HCT116 (cell line): Measurements from ENCODE around the gene ARHGEF12. TPM values are rescaled to one million over a fixed set of nuclear protein-coding genes. Genes with fewer than 3 reads are reported as not detected.

Experiments
- ATAC-seq: fragments of 200-7000 bp; cut with Tn5 transposase; 2 replicates; pipeline ENCODE4 v1.9.1; 2020; ENCODE audit warnings: mild to moderate bottlenecking, moderate library complexity
- BruUV-seq: library from RNA; stranded (reverse); fragments of 400-500 nt; replicated peaks from 2 replicates; lab custom pipeline; 2021; lab: Mats Ljungman, UMichigan
- CTCF ChIA-PET: fragments of 300-600 bp; sonication (Branson Sonifier 250); formaldehyde crosslinking; loops from one replicate; lab custom pipeline; 2021; ENCODE audit warnings: antibody characterized with exemption; lab: Charles Lee
- POLR2A ChIA-PET: fragments of 300-600, 350-600 bp; sonication (Branson Sonifier 250); formaldehyde crosslinking; loops from one replicate; lab custom pipeline; 2021; ENCODE audit warnings: antibody characterized with exemption; lab: Charles Lee
- RAD21 ChIA-PET, 2 experiments: fragments of 300-600 bp; sonication (Branson Sonifier 250); formaldehyde crosslinking; loops; one replicate each; lab custom pipeline; 2023; ENCODE audit warnings: low total read pairs in 2 of 2; ENCODE audit not compliant: uncharacterized antibody in 2 of 2, unreplicated experiment in 2 of 2, low non-redundant PET in 1 of 2; lab: Charles Lee
- DNase-seq: peaks from one replicate; pipeline ENCODE4 v3.0.0-alpha.2; 2010; ENCODE audit warnings: low read depth, low spot score
- H2AFZ ChIP-seq: fragments of 200-600 bp; shearing (Covaris generic), sonication (generic); 2 replicates; pipeline ENCODE4 v1.6.1; 2017; ENCODE audit warnings: low read depth, mixed run types, mixed read lengths, antibody characterized with exemption, low read length; ENCODE audit not compliant: poor library complexity, severe bottlenecking
- H3K27ac ChIP-seq: 2 replicates; pipeline ENCODE4 v1.5.1; 2012; ENCODE audit warnings: low read depth, low read length
- H3K27me3 ChIP-seq: fragments of 200-600 bp; sonication (generic); 2 replicates; pipeline ENCODE4 v1.6.1; 2016; ENCODE audit warnings: mixed run types, low read length, mixed read lengths; ENCODE audit not compliant: insufficient read depth
- H3K36me3 ChIP-seq, 2 experiments: fragments of 200-500 bp in 1 of 2; fragments of 200-600 bp in 1 of 2; sonication (Bioruptor generic) in 1 of 2; sonication (generic) in 1 of 2; 2 replicates each; pipeline versions ENCODE4 v1.5.1 to v1.6.1; 2014 to 2016; ENCODE audit warnings: low read length in 2 of 2, inconsistent platforms in 1 of 2, mixed read lengths in 1 of 2, mixed run types in 1 of 2; ENCODE audit not compliant: insufficient read depth in 2 of 2, control insufficient read depth in 1 of 2
- H3K4me1 ChIP-seq, 2 experiments: fragments of 200-600 bp in 1 of 2; sonication (generic) in 1 of 2; 2 replicates each; pipeline versions ENCODE4 v1.5.1 to v1.6.1; 2012 to 2017; ENCODE audit warnings: low read length in 2 of 2, inconsistent platforms in 1 of 2, mild to moderate bottlenecking in 1 of 2, mixed read lengths in 1 of 2, mixed run types in 1 of 2, moderate library complexity in 1 of 2; ENCODE audit not compliant: insufficient read depth in 2 of 2, control insufficient read depth in 1 of 2
- H3K4me2 ChIP-seq: fragments of 200-600 bp; sonication (generic); 2 replicates; pipeline ENCODE4 v1.6.1; 2017; ENCODE audit warnings: mixed run types, low read length, mixed read lengths
- H3K4me3 ChIP-seq, 2 experiments: fragments of 200-600 bp in 1 of 2; sonication (generic) in 1 of 2; replicated peaks in 1 of 2; 2 replicates each; pipeline ENCODE4 v1.5.1; 2011 to 2016; ENCODE audit warnings: low read length in 2 of 2, control low read depth in 1 of 2, low read depth in 1 of 2, mild to moderate bottlenecking in 1 of 2, mixed read lengths in 1 of 2, mixed run types in 1 of 2
- H3K79me2 ChIP-seq: fragments of 200-600 bp; sonication (generic); 2 replicates; pipeline ENCODE4 v1.6.1; 2017; ENCODE audit warnings: mild to moderate bottlenecking, mixed run types, low read length, moderate library complexity, mixed read lengths; ENCODE audit not compliant: insufficient read depth
- H3K9ac ChIP-seq: fragments of 200-600 bp; sonication (generic); 2 replicates; pipeline ENCODE4 v1.6.1; 2016; ENCODE audit warnings: low read length, mixed read lengths
- H3K9me2 ChIP-seq: fragments of 200-600 bp; sonication (generic), shearing (Covaris generic); 2 replicates; pipeline ENCODE4 v1.6.1; 2017; ENCODE audit warnings: mixed run types, mild to moderate bottlenecking, moderate library complexity; ENCODE audit not compliant: insufficient read depth
- H3K9me3 ChIP-seq, 2 experiments: fragments of 200-500 bp in 1 of 2; fragments of 200-600 bp in 1 of 2; sonication (Bioruptor generic) in 1 of 2; sonication (generic) in 1 of 2; 2 replicates each; pipeline ENCODE4 v1.6.1; 2014 to 2017; ENCODE audit warnings: low read length in 2 of 2, mixed read lengths in 2 of 2, inconsistent platforms in 1 of 2, low read depth in 1 of 2, mild to moderate bottlenecking in 1 of 2, mixed run types in 1 of 2, moderate library complexity in 1 of 2; ENCODE audit not compliant: control insufficient read depth in 1 of 2, insufficient read depth in 1 of 2
- H4K20me1 ChIP-seq: fragments of 200-600 bp; sonication (generic), shearing (Covaris generic); 2 replicates; pipeline ENCODE4 v1.6.1; 2017; ENCODE audit warnings: mixed run types, mild to moderate bottlenecking, moderate library complexity; ENCODE audit not compliant: insufficient read depth
- CBX3 ChIP-seq: IDR thresholded peaks from 2 replicates; pipeline ENCODE4 v1.6.1; 2012; ENCODE audit warnings: low read depth
- ELF1 ChIP-seq: IDR thresholded peaks from 2 replicates; pipeline ENCODE4 v1.6.1; 2012; ENCODE audit warnings: low read depth, borderline replicate concordance
- FOSL1 ChIP-seq: IDR thresholded peaks from 2 replicates; pipeline ENCODE4 v1.6.1; 2012; ENCODE audit warnings: low read depth
- JUND ChIP-seq: IDR thresholded peaks from 2 replicates; pipeline ENCODE4 v1.6.1; 2012
- POLR2A ChIP-seq: IDR thresholded peaks from 2 replicates; pipeline ENCODE4 v1.7.0; 2011; ENCODE audit warnings: borderline replicate concordance; ENCODE audit not compliant: insufficient read depth, insufficient read length; ENCODE audit errors: extremely low read depth
- SP1 ChIP-seq: IDR thresholded peaks from 2 replicates; pipeline ENCODE4 v1.6.1; 2012; ENCODE audit warnings: low read depth
- YY1 ChIP-seq: IDR thresholded peaks from 2 replicates; pipeline ENCODE4 v1.6.1; 2011; ENCODE audit warnings: low read length, low read depth, moderate library complexity, mild to moderate bottlenecking; ENCODE audit not compliant: insufficient replicate concordance; ENCODE audit errors: extremely low read depth
- ZNF274 ChIP-seq: fragments of 200-500 bp; sonication (Bioruptor generic); IDR thresholded peaks from 2 replicates; pipeline ENCODE4 v1.6.1; 2014; ENCODE audit warnings: mild to moderate bottlenecking, low read depth, low read length, inconsistent platforms
- intact Hi-C: fragments of 100-400 bp; cut with micrococcal nuclease; formaldehyde crosslinking; loops from 2 replicates; pipeline ENCODE4 v1.10.0; 2022
- total RNA-seq: library from RNA; stranded (reverse); gene quantifications from one replicate; pipeline ENCODE4 v1.2.1, GENCODE V29; 2021; ENCODE audit not compliant: unreplicated experiment
- TF ChIP-seq, protein P1 (sequence below), 3 experiments: fragments of 200-600 bp in 1 of 3; sonication (generic) in 1 of 3; IDR thresholded peaks in 2 of 3; conservative IDR thresholded peaks in 1 of 3; 2 replicates each; pipeline ENCODE4 v1.5.1; 2012 to 2017; ENCODE audit warnings: low read depth in 2 of 3, low read length in 2 of 3, antibody characterized with exemption in 1 of 3, borderline replicate concordance in 1 of 3, control low read depth in 1 of 3, mild to moderate bottlenecking in 1 of 3, mixed read lengths in 1 of 3, mixed run types in 1 of 3, moderate library complexity in 1 of 3; ENCODE audit not compliant: insufficient read depth in 1 of 3
- TF ChIP-seq, protein P2 (sequence below): IDR thresholded peaks from 2 replicates; pipeline ENCODE4 v1.6.1; 2012
- TF ChIP-seq, protein P3 (sequence below): IDR thresholded peaks from 2 replicates; pipeline ENCODE4 v1.6.1; 2012
- TF ChIP-seq, protein P4 (sequence below): IDR thresholded peaks from 2 replicates; pipeline ENCODE4 v1.6.1; 2011; ENCODE audit warnings: mild to moderate bottlenecking, low read length, moderate library complexity; ENCODE audit not compliant: insufficient replicate concordance; ENCODE audit errors: extremely low read depth

ARHGEF12 gene
- total RNA-seq, 1 experiment from 2014 or later: 81.4 TPM

DNA sequence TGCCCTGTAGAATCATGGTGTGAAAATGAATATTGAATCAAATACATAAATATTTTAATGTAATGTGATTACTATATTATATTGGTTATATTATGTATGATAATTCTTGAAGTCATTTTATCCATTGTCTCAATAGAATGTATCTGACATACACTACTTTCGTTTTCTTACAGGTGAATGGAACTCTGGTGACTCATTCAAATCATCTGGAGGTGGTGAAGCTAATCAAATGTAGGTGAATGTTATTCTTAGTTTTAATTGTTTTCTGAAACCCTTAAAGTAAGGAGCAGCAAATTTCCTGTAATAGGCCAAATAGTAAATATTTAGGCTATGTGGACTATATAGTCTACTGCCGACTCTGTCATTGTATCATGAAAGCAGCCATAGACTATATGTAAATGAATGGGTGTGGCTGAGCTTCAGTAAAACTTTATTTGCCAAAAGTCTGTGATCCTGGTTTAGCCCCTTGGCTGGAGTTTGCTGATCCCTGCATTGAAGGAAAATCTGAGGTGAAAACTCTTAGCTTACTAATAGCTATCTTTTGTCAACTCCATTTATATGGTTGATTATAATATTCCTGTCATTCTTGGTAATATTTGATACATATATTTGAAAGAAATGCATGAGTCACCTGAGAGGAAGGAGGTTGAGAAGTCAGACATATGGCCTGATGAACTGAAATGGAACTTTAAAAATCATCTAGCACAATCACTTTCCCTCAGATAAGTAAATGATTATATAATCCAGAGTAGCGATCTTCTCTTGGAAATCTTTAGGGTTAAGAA is 88.2 kb downstream of the ARHGEF12 start:
- no peak overlapping the region for H3K9ac ChIP-seq
- BruUV-seq: no TSS peak
- peaks cover 0 to 4% of the 10 kb centered on the region in 2 experiments; a peak in 2 of 4 replicates for H3K4me1 ChIP-seq
- RAD21 ChIA-PET: no interaction called here
- no peak overlapping the region for H2AFZ ChIP-seq
- H3K27ac ChIP-seq: no peak overlapping the region
- no peaks in the 10 kb centered on the region for H3K9me3 ChIP-seq
- H3K36me3 ChIP-seq: no peaks in the 10 kb centered on the region; a peak in 1 of 4 replicates
- H4K20me1 ChIP-seq: no peaks in the 10 kb centered on the region
- H3K79me2 ChIP-seq: peaks cover 7% of the 10 kb centered on the region; the same call in 1 of the 2 replicates
- no peaks in the 10 kb centered on the region for H3K27me3 ChIP-seq
- CTCF ChIA-PET: no interaction called here
- ATAC-seq (no peak), DNase-seq (no peak)
- TF ChIP-seq, protein P1, sequence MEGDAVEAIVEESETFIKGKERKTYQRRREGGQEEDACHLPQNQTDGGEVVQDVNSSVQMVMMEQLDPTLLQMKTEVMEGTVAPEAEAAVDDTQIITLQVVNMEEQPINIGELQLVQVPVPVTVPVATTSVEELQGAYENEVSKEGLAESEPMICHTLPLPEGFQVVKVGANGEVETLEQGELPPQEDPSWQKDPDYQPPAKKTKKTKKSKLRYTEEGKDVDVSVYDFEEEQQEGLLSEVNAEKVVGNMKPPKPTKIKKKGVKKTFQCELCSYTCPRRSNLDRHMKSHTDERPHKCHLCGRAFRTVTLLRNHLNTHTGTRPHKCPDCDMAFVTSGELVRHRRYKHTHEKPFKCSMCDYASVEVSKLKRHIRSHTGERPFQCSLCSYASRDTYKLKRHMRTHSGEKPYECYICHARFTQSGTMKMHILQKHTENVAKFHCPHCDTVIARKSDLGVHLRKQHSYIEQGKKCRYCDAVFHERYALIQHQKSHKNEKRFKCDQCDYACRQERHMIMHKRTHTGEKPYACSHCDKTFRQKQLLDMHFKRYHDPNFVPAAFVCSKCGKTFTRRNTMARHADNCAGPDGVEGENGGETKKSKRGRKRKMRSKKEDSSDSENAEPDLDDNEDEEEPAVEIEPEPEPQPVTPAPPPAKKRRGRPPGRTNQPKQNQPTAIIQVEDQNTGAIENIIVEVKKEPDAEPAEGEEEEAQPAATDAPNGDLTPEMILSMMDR (IDR thresholded peaks at IDR 0.05 in 2 of 3, conservative IDR thresholded peaks at IDR 0.05 in 1 of 3; ENCODE audit: borderline replicate concordance in 1 of 3, insufficient read depth in 1 of 3, low read depth in 2 of 3, low read length in 2 of 3): no peak
- no peak for TF ChIP-seq ZNF274
- no peak for TF ChIP-seq SP1
- TF ChIP-seq, protein P2, sequence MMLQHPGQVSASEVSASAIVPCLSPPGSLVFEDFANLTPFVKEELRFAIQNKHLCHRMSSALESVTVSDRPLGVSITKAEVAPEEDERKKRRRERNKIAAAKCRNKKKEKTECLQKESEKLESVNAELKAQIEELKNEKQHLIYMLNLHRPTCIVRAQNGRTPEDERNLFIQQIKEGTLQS: no peak
- no peak for TF ChIP-seq CBX3
- TF ChIP-seq, protein P3, sequence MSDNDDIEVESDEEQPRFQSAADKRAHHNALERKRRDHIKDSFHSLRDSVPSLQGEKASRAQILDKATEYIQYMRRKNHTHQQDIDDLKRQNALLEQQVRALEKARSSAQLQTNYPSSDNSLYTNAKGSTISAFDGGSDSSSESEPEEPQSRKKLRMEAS: no peak
- TF ChIP-seq JUND: no peak
- TF ChIP-seq ELF1: no peak
- no peak for TF ChIP-seq YY1
- no peak for TF ChIP-seq FOSL1
- TF ChIP-seq POLR2A: no peak
- TF ChIP-seq, protein P4, sequence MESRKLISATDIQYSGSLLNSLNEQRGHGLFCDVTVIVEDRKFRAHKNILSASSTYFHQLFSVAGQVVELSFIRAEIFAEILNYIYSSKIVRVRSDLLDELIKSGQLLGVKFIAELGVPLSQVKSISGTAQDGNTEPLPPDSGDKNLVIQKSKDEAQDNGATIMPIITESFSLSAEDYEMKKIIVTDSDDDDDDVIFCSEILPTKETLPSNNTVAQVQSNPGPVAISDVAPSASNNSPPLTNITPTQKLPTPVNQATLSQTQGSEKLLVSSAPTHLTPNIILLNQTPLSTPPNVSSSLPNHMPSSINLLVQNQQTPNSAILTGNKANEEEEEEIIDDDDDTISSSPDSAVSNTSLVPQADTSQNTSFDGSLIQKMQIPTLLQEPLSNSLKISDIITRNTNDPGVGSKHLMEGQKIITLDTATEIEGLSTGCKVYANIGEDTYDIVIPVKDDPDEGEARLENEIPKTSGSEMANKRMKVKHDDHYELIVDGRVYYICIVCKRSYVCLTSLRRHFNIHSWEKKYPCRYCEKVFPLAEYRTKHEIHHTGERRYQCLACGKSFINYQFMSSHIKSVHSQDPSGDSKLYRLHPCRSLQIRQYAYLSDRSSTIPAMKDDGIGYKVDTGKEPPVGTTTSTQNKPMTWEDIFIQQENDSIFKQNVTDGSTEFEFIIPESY: no peak
- H3K4me3 ChIP-seq: no peak overlapping the region
- no peaks in the 10 kb centered on the region for H3K9me2 ChIP-seq
- POLR2A ChIA-PET: no interaction called here
- intact Hi-C loops: no loop called here
- no peak overlapping the region for H3K4me2 ChIP-seq
